Eye (tissue), 1 donor: Measurements from ENCODE around the gene DUOX2.
A peak's percentile ranks its signal among the peaks of the same experiment; 100 is the strongest.

ENCODE experiments used
- DNase-seq: peaks from one replicate; pipeline ENCODE4 v3.0.0-alpha.2; 2015

The DUOX2 gene

GRCh38 chr15:45114076-45114750 is at the start of gene DUOX2, which contains the start of gene DUOXA2:
Gene DUOX2 (minus strand): TSS chr15:45114172. CDS start chr15:45113411, 761 bp downstream.
Gene DUOXA2 (plus strand): TSS chr15:45114326. CDS start chr15:45114606, 280 bp downstream.
- peak; percentile 31 for DNase-seq

GRCh38 chr15:45163508-45163856 is 49.5 kb upstream of the DUOX2 start:
- no peak for DNase-seq

GRCh38 chr15:45162771-45163507 is 49.0 kb upstream of the DUOX2 start:
- DNase-seq = peak; percentile 94

- no peak for DNase-seq
Measured at GRCh38 chr15:45161666-45162065, 47.7 kb upstream of the DUOX2 start.

- DNase-seq = no peak
Measured at GRCh38 chr15:45157974-45158373, 44.0 kb upstream of the DUOX2 start.

GRCh38 chr15:45156744-45157455 is 42.9 kb upstream of the DUOX2 start:
- DNase-seq = no peak

GRCh38 chr15:45155739-45156138 is 41.8 kb upstream of the DUOX2 start:
- DNase-seq = no peak

- no peak for DNase-seq
Measured at GRCh38 chr15:45151998-45152828, 38.2 kb upstream of the DUOX2 start.

- DNase-seq = no peak
Measured at GRCh38 chr15:45150997-45151396, 37.0 kb upstream of the DUOX2 start.

GRCh38 chr15:45150481-45150880 is 36.5 kb upstream of the DUOX2 start:
- no peak for DNase-seq

- no peak for DNase-seq
Measured at GRCh38 chr15:45149060-45149459, 35.1 kb upstream of the DUOX2 start.

- no peak for DNase-seq
Measured at GRCh38 chr15:45148076-45149059, 34.4 kb upstream of the DUOX2 start.

GRCh38 chr15:45147606-45148005 is 33.6 kb upstream of the DUOX2 start:
- DNase-seq = no peak

GRCh38 chr15:45146405-45146804 is 32.4 kb upstream of the DUOX2 start:
- DNase-seq = no peak

GRCh38 chr15:45144775-45145174 is 30.8 kb upstream of the DUOX2 start:
- no peak for DNase-seq

- no peak for DNase-seq
Measured at GRCh38 chr15:45143946-45144345, 30.0 kb upstream of the DUOX2 start.

- DNase-seq = no peak
Measured at GRCh38 chr15:45143056-45143455, 29.1 kb upstream of the DUOX2 start.

- DNase-seq = no peak
Measured at GRCh38 chr15:45141386-45141785, 27.4 kb upstream of the DUOX2 start.

GRCh38 chr15:45140557-45141250 is 26.7 kb upstream of the DUOX2 start:
- no peak for DNase-seq

GRCh38 chr15:45139770-45140169 is 25.8 kb upstream of the DUOX2 start:
- DNase-seq = no peak
